HL-60 (cell line): ENCODE measurements around the gene ZNF26.
"Not testable (repeated sequence)": the region's sequence is repeated elsewhere in the genome, so short reads cannot be mapped to it uniquely, and the experiment has no call there.

Experiments
- DNase-seq, 2 experiments: peaks; one replicate each; pipeline ENCODE4 v3.0.0-alpha.2; 2010 to 2020; ENCODE audit warnings: low read depth in 1 of 2, low spot score in 1 of 2
- H3K27ac ChIP-seq: fragments of 250-450 bp; sonication (Bioruptor Pico); replicated peaks from 2 replicates; pipeline ENCODE4 v1.5.1; 2020; ENCODE audit warnings: mild to moderate bottlenecking, moderate library complexity
- H3K27me3 ChIP-seq: fragments of 250-450 bp; sonication (Bioruptor Pico); 2 replicates; pipeline ENCODE4 v1.5.1; 2021; ENCODE audit warnings: mild to moderate bottlenecking, moderate library complexity; ENCODE audit not compliant: insufficient read depth, poor library complexity, severe bottlenecking
- H3K4me3 ChIP-seq: replicated peaks from 2 replicates; pipeline ENCODE4 v1.5.1; 2011; ENCODE audit warnings: mild to moderate bottlenecking, control low read depth, low read length; ENCODE audit not compliant: insufficient read depth
- GABPA ChIP-seq: IDR thresholded peaks from 2 replicates; pipeline ENCODE4 v1.6.1; 2012; ENCODE audit warnings: low read depth
- POLR2AphosphoS5 ChIP-seq: IDR thresholded peaks from 2 replicates; pipeline ENCODE4 v1.6.1; 2012; ENCODE audit warnings: low read depth
- SPI1 ChIP-seq: IDR thresholded peaks from 2 replicates; pipeline ENCODE4 v1.6.1; 2012; ENCODE audit warnings: low read depth, mild to moderate bottlenecking, borderline replicate concordance
- TF ChIP-seq, protein P1 (sequence below): IDR thresholded peaks from one replicate; pipeline ENCODE4 v1.5.1; 2011; ENCODE audit warnings: low read length, control low read depth, inconsistent platforms; ENCODE audit not compliant: insufficient read depth
- TF ChIP-seq, protein P2 (sequence below): IDR thresholded peaks from 2 replicates; pipeline ENCODE4 v1.6.1; 2012; ENCODE audit warnings: low read depth; ENCODE audit not compliant: insufficient replicate concordance

ZNF26 gene

DNA sequence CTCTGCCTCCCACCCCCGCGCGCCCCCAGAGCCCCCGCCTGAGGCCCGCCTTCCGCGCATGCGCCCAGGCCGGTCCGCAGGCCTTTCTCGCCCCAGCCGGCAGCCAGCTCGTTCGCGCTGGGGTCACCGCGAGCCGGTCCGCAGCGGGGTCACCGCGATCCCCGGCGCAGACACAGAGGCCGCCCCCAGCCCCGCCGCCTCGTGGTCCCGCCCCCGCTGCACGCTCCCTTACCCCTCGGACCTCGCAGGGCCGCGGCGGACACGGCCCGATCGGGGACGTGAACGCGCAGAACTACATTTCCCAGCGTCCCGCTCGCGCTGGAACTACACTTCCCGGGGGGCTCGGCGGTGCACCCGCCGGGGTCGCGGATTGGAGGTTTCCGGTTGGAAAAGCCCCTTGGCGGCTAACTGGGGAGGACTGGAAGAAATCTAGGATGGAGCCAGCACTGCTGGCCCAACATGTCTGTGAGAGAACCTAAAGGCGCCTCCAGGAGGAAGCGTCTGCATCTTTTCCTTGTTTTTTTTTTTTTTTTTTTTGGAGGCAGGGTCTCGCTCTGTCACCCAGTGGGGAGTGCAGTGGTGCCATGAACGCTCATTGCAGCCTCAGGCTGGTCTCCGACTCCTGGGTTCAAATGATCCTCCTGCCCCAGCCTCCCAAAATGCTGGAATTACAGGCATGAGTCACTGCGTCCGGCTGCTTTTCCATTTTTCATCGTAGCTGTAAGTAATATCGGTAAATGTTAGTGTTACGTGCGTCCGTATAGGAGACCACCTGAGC lies 30.0 kb upstream of the ZNF26 start, which contains the start of gene ZNF605:
ZNF605 (minus strand) TSS at position 296 of the 778 bp plus-strand sequence. CDS start 10,671 bp downstream, outside the sequence.
- Histone ChIP-seq H3K27ac (peak within 1 kb of the TSS; percentile 72), H3K27me3 (no peaks in the 10 kb centered on the region), H3K4me3 (peak within 1 kb of the TSS; percentile 70)
- TF ChIP-seq, protein P1, sequence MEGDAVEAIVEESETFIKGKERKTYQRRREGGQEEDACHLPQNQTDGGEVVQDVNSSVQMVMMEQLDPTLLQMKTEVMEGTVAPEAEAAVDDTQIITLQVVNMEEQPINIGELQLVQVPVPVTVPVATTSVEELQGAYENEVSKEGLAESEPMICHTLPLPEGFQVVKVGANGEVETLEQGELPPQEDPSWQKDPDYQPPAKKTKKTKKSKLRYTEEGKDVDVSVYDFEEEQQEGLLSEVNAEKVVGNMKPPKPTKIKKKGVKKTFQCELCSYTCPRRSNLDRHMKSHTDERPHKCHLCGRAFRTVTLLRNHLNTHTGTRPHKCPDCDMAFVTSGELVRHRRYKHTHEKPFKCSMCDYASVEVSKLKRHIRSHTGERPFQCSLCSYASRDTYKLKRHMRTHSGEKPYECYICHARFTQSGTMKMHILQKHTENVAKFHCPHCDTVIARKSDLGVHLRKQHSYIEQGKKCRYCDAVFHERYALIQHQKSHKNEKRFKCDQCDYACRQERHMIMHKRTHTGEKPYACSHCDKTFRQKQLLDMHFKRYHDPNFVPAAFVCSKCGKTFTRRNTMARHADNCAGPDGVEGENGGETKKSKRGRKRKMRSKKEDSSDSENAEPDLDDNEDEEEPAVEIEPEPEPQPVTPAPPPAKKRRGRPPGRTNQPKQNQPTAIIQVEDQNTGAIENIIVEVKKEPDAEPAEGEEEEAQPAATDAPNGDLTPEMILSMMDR = no peak
- TF ChIP-seq, protein P2, sequence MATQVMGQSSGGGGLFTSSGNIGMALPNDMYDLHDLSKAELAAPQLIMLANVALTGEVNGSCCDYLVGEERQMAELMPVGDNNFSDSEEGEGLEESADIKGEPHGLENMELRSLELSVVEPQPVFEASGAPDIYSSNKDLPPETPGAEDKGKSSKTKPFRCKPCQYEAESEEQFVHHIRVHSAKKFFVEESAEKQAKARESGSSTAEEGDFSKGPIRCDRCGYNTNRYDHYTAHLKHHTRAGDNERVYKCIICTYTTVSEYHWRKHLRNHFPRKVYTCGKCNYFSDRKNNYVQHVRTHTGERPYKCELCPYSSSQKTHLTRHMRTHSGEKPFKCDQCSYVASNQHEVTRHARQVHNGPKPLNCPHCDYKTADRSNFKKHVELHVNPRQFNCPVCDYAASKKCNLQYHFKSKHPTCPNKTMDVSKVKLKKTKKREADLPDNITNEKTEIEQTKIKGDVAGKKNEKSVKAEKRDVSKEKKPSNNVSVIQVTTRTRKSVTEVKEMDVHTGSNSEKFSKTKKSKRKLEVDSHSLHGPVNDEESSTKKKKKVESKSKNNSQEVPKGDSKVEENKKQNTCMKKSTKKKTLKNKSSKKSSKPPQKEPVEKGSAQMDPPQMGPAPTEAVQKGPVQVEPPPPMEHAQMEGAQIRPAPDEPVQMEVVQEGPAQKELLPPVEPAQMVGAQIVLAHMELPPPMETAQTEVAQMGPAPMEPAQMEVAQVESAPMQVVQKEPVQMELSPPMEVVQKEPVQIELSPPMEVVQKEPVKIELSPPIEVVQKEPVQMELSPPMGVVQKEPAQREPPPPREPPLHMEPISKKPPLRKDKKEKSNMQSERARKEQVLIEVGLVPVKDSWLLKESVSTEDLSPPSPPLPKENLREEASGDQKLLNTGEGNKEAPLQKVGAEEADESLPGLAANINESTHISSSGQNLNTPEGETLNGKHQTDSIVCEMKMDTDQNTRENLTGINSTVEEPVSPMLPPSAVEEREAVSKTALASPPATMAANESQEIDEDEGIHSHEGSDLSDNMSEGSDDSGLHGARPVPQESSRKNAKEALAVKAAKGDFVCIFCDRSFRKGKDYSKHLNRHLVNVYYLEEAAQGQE = no peak
- no peak for TF ChIP-seq SPI1
- peak; percentile 79 for TF ChIP-seq GABPA
- TF ChIP-seq POLR2AphosphoS5 = no peak
- peak; percentile 65 to 87 for DNase-seq

DNA sequence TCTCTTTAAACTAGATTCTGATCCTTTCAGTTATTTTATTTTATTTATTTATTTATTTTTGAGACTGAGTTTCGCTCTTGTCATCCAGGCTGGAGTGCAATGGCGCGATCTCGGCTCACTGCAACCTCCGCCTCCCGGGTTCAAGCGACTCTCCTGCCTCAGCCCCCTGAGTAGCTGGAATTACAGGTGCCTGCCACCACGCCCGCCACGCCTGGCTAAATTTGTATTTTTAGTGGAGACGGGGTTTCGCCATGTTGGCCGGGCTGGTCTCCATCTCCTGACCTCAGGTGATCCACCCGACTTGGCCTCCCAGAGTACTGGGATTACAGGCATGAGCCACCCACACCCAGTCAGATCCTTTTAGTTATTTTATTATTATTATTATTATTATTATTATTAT lies 24.4 kb upstream of the ZNF26 start:
- not testable (repeated sequence) for H3K27ac ChIP-seq, H3K4me3 ChIP-seq, DNase-seq, H3K27me3 ChIP-seq

DNA sequence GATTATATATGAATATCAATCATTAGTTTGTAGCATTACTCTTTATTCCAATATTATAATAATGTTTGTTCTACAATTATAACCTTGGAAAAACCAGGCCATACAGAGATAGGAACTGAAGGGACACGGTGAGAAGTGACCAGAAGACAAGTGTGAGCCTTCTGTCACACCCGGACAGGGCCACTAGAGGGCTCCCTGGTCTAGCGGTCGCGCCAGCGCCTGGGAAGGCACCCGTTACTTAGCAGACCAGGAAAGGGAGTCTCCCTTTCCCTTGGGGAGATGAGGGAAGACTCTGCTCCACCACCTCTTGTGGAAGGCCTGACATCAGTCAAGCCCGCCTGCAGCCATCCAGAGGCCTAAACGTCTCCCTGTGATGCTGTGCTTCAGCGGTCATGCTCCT lies 22.2 kb upstream of the ZNF26 start:
- H3K4me3 ChIP-seq, H3K27ac ChIP-seq, H3K27me3 ChIP-seq: not testable (repeated sequence)
- DNase-seq = peak in 1 of 2 experiments; percentile 33

DNA sequence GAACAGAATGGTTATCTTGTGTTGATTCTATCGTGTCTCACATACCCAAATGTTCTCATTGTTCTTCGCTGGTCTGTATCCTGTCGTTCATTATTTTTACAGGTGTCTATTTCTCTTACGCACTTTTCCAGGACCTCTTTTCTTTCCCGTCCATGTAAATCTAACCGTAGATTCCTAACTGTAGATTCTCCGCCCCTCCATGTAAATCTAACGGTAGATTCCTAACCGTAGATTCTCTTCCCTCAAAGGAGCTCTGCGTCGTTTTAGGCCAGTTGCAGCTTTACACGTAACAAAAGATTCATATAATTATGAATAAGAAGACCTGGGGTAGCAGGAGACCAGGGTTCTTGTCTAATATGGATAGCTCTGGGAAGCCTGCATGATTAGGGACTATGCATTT lies 20.4 kb upstream of the ZNF26 start:
- Histone ChIP-seq H3K27me3 (no peaks in the 10 kb centered on the region), H3K4me3 (no peak overlapping the region), H3K27ac (no peak overlapping the region)
- TF ChIP-seq SPI1 (no peak), GABPA (no peak), POLR2AphosphoS5 (no peak)
- no peak for DNase-seq

DNA sequence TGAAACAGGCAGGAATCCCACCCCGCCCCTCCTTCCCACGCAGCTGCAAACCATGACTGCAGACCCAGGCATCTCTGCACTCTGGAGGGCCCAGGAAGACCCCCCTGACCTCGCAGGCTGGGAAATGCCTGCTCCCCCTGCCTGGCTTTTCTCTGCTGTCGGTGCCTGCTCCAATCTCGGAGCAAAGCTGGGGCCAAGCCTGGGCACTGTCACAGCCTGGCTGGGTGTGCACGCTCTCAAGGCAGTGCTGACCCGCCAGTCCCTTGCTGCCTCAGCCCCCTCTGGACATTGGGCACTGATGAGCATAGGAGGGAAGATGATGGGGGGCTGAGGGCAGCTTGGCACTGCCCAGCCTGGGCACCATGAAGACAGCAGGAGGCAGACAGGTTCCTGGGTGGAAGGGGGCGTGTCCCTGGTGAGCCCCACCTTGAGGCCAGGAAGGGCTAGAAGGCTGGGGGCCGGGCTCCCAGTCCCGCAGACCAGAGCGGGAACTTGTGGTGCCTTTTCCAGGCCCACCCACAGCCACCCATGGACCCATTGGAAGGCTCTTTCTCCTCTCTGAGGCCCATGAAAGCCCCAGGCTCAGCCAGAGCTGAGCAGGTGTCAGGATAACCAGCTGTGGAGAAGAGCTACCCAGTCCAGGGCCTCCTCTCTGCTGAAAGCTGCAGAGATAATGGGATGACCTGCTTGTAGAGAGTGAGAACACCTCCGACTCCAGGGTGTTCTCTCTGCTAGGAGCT lies 19.3 kb upstream of the ZNF26 start:
- Histone ChIP-seq H3K27me3 (no peaks in the 10 kb centered on the region), H3K27ac (no peak overlapping the region), H3K4me3 (no peak overlapping the region)
- no peak for DNase-seq
- TF ChIP-seq, protein P2 = no peak
- TF ChIP-seq SPI1 (no peak), POLR2AphosphoS5 (no peak), GABPA (no peak)
- TF ChIP-seq, protein P1 = no peak
